ENCODE data around the gene ZCWPW1.

DNA sequence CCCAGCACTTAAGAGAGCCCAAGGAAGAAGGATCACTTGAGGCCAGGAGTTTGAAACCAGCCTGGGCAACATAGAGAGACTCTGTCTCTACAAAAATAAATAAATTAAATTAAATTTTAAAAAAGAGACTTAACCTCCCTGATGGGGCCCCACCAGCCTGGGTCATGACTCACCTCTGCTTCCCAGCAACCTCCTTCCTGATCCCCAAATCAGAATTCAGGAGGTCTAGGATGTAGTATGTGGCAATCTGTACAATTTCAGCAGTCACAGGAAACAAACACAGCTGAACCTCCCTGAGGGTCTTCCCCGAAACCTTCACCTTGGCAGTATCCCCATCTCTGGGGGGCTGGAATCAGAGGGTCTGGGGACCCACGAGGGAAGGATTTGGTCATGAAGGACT is 17.5 kb upstream of the ZCWPW1 start:
- TF ChIP-seq, protein P1, sequence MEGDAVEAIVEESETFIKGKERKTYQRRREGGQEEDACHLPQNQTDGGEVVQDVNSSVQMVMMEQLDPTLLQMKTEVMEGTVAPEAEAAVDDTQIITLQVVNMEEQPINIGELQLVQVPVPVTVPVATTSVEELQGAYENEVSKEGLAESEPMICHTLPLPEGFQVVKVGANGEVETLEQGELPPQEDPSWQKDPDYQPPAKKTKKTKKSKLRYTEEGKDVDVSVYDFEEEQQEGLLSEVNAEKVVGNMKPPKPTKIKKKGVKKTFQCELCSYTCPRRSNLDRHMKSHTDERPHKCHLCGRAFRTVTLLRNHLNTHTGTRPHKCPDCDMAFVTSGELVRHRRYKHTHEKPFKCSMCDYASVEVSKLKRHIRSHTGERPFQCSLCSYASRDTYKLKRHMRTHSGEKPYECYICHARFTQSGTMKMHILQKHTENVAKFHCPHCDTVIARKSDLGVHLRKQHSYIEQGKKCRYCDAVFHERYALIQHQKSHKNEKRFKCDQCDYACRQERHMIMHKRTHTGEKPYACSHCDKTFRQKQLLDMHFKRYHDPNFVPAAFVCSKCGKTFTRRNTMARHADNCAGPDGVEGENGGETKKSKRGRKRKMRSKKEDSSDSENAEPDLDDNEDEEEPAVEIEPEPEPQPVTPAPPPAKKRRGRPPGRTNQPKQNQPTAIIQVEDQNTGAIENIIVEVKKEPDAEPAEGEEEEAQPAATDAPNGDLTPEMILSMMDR (IDR thresholded peaks at IDR 0.05; ENCODE audit: low read length): no peak
- no peak for TF ChIP-seq EZH2 (IDR thresholded peaks at IDR 0.05; ENCODE audit: borderline replicate concordance, low read length)
